ENCODE measurements around the gene LIF. TPM values are rescaled to one million over a fixed set of nuclear protein-coding genes. Genes with fewer than 3 reads are reported as not detected.
A peak's percentile ranks its signal among the peaks of the same experiment; 100 is the strongest.

The LIF gene
- total and polyA plus RNA-seq, 2 donors from 2014 or later, result 0.67 to 10.7 TPM

- Histone ChIP-seq H3K9ac (ENCODE audit: low read length in 3 of 3) (no peak overlapping the region), H3K4me1 (ENCODE audit: control insufficient read depth in 2 of 3, insufficient read depth in 2 of 3, low read depth in 1 of 3, low read length in 3 of 3) (peaks cover 6 to 17% (median 12%) of the 10 kb centered on the region in 3 donors), H3K9me3 (ENCODE audit: control insufficient read depth in 2 of 3, insufficient read depth in 1 of 3, low read length in 3 of 3) (no peaks in the 10 kb centered on the region), H3K27me3 (ENCODE audit: control insufficient read depth, insufficient read depth, low read length) (no peaks in the 10 kb centered on the region), H3K36me3 (ENCODE audit: control insufficient read depth in 2 of 3, insufficient read depth in 3 of 3, low read length in 3 of 3) (no peaks in the 10 kb centered on the region), H3K4me3 (ENCODE audit: low read length in 3 of 3) (no peak overlapping the region), H3K27ac (ENCODE audit: low read depth in 2 of 2, low read length in 2 of 2) (peak overlapping the region in 1 of 2 donors; percentile 57)
- DNase-seq (peak; percentile 72 to 88 (median 76)), FAIRE-seq (no peak)
- intact Hi-C loops (cut with DNase I), result no loop called here
- no peak for TF ChIP-seq CTCF (IDR thresholded peaks at IDR 0.05; ENCODE audit: borderline replicate concordance, extremely low read depth, insufficient read depth)
Measured at GRCh38 chr22:30250661-30251267, 4.2 kb upstream of the LIF start.

GRCh38 chr22:30250039-30250565, 3.5 kb upstream of the LIF start:
- DNase-seq (no peak), FAIRE-seq (no peak)
- peak overlapping the region in 1 of 2 donors; percentile 57 for H3K27ac ChIP-seq (ENCODE audit: low read depth in 2 of 2, low read length in 2 of 2)
- TF ChIP-seq CTCF (IDR thresholded peaks at IDR 0.05; ENCODE audit: borderline replicate concordance, extremely low read depth, insufficient read depth), result no peak
- H3K36me3 ChIP-seq (ENCODE audit: control insufficient read depth in 2 of 3, insufficient read depth in 3 of 3, low read length in 3 of 3), result no peaks in the 10 kb centered on the region
- H3K4me1 ChIP-seq (ENCODE audit: control insufficient read depth in 2 of 3, insufficient read depth in 2 of 3, low read depth in 1 of 3, low read length in 3 of 3), result peaks cover 6 to 19% (median 12%) of the 10 kb centered on the region in 3 donors
- no peaks in the 10 kb centered on the region for H3K27me3 ChIP-seq (ENCODE audit: control insufficient read depth, insufficient read depth, low read length)
- H3K9me3 ChIP-seq (ENCODE audit: control insufficient read depth in 2 of 3, insufficient read depth in 1 of 3, low read length in 3 of 3), result no peaks in the 10 kb centered on the region
- H3K4me3 ChIP-seq (ENCODE audit: low read length in 3 of 3), result no peak overlapping the region
- H3K9ac ChIP-seq (ENCODE audit: low read length in 3 of 3), result no peak overlapping the region
- intact Hi-C loops (cut with DNase I), result no loop called here

- intact Hi-C loops (cut with DNase I), result no loop called here
- TF ChIP-seq CTCF (IDR thresholded peaks at IDR 0.05; ENCODE audit: borderline replicate concordance, extremely low read depth, insufficient read depth), result no peak
- peak; percentile 61 to 88 (median 83) for DNase-seq
- FAIRE-seq, result no peak
- Histone ChIP-seq H3K9ac (ENCODE audit: low read length in 3 of 3) (no peak overlapping the region), H3K4me1 (ENCODE audit: control insufficient read depth in 2 of 3, insufficient read depth in 2 of 3, low read depth in 1 of 3, low read length in 3 of 3) (peaks cover 6 to 19% (median 12%) of the 10 kb centered on the region in 3 donors), H3K4me3 (ENCODE audit: low read length in 3 of 3) (no peak overlapping the region), H3K27ac (ENCODE audit: low read depth in 2 of 2, low read length in 2 of 2) (no peak overlapping the region), H3K36me3 (ENCODE audit: control insufficient read depth in 2 of 3, insufficient read depth in 3 of 3, low read length in 3 of 3) (no peaks in the 10 kb centered on the region), H3K9me3 (ENCODE audit: control insufficient read depth in 2 of 3, insufficient read depth in 1 of 3, low read length in 3 of 3) (no peaks in the 10 kb centered on the region), H3K27me3 (ENCODE audit: control insufficient read depth, insufficient read depth, low read length) (no peaks in the 10 kb centered on the region)
Measured at GRCh38 chr22:30249049-30250038, 2.8 kb upstream of the LIF start.
